ENCODE data around the gene SLC66A2. TPM values are rescaled to one million over a fixed set of nuclear protein-coding genes. Genes with fewer than 3 reads are reported as not detected.

The SLC66A2 gene
- total and polyA plus RNA-seq, 2 of the 13 experiments (the other 11 are each of a cell fraction or from before 2014, with no cell fraction given) = 33.5 to 41.9 TPM

- no peak for TF ChIP-seq ZNF710 (CRISPR knock-in tag; IDR thresholded peaks at IDR 0.05; ENCODE audit: borderline replicate concordance)
- TF ChIP-seq ZNF430 (CRISPR knock-in tag; IDR thresholded peaks at IDR 0.05) = no peak
- TF ChIP-seq ZNF503 (CRISPR knock-in tag; IDR thresholded peaks at IDR 0.05) = peak; percentile 33; the same call in 1 of the 2 replicates
- no peak for TF ChIP-seq HMGXB3 (CRISPR knock-in tag; IDR thresholded peaks at IDR 0.05; ENCODE audit: borderline replicate concordance)
- TF ChIP-seq ZNF672 (CRISPR knock-in tag; IDR thresholded peaks at IDR 0.05) = 0 out of 2 replicates have a peak, but pooled peaks have one; percentile 58
- TF ChIP-seq NFATC3 (CRISPR knock-in tag; IDR thresholded peaks at IDR 0.05) = no peak
- no peak for TF ChIP-seq SMARCC2 (IDR thresholded peaks at IDR 0.05)
- no peak for TF ChIP-seq PRPF4 (IDR thresholded peaks at IDR 0.05; ENCODE audit: low read depth, low read length, poor library complexity, severe bottlenecking)
- no peak for TF ChIP-seq KLF11 (CRISPR knock-in tag; IDR thresholded peaks at IDR 0.05)
- no peak for TF ChIP-seq ZNF354B (CRISPR knock-in tag; IDR thresholded peaks at IDR 0.05)
- no peak for TF ChIP-seq ZNF33B (CRISPR knock-in tag; IDR thresholded peaks at IDR 0.05)
- 0 out of 2 replicates have a peak, but pooled peaks have one; percentile 37 for TF ChIP-seq MED1 (CRISPR knock-in tag; IDR thresholded peaks at IDR 0.05)
- no peak for TF ChIP-seq SNAI1 (CRISPR knock-in tag; IDR thresholded peaks at IDR 0.05; ENCODE audit: borderline replicate concordance)
- peak; percentile 63 for TF ChIP-seq SP4 (CRISPR knock-in tag; IDR thresholded peaks at IDR 0.05)
- peak; percentile 47; the same call in 1 of the 2 replicates for TF ChIP-seq KDM2A (CRISPR knock-in tag; IDR thresholded peaks at IDR 0.05; ENCODE audit: borderline replicate concordance, low read depth)
- no peak for TF ChIP-seq ZNF605 (CRISPR knock-in tag; IDR thresholded peaks at IDR 0.05)
- no peak for TF ChIP-seq NFIC (IDR thresholded peaks at IDR 0.05; ENCODE audit: low read length)
- no peak for TF ChIP-seq RFX3 (CRISPR knock-in tag; IDR thresholded peaks at IDR 0.05)
- 0 out of 2 replicates have a peak, but pooled peaks have one; percentile 63 for TF ChIP-seq ETS1 (CRISPR knock-in tag; IDR thresholded peaks at IDR 0.05)
Observed at GRCh38 chr18:79964330-79965118, 13.1 kb upstream of the SLC66A2 start, which contains the start of gene HSBP1L1 (continued).
